Islet of Langerhans (tissue), 1 donor: ENCODE results near the gene GH1.
"Not testable (repeated sequence)": the region's sequence is repeated elsewhere in the genome, so short reads cannot be mapped to it uniquely, and the experiment has no call there.

Source experiments
- FAIRE-seq: peaks from one replicate; lab custom pipeline; 2011; peaks lifted over from hg19 to GRCh38; lab: Jason Lieb, UNC

The GH1 gene

GRCh38 chr17:63918789-63919305, at the start of gene GH1:
TSS of gene GH1 (minus strand) at chr17:63918839. CDS start at chr17:63918776, 63 bp downstream.
- not testable (repeated sequence) for FAIRE-seq

- FAIRE-seq, result no peak
Observed at GRCh38 chr17:63967953-63968352, 49.3 kb upstream of the GH1 start.

GRCh38 chr17:63966646-63967264, 48.1 kb upstream of the GH1 start:
- no peak for FAIRE-seq

- no peak for FAIRE-seq
Observed at GRCh38 chr17:63963123-63963522, 44.5 kb upstream of the GH1 start.

- no peak for FAIRE-seq
Observed at GRCh38 chr17:63962298-63962744, 43.7 kb upstream of the GH1 start.

- FAIRE-seq, result no peak
Observed at GRCh38 chr17:63961355-63962212, 42.9 kb upstream of the GH1 start.

GRCh38 chr17:63960430-63960829, 41.8 kb upstream of the GH1 start:
- FAIRE-seq, result no peak

- no peak for FAIRE-seq
Observed at GRCh38 chr17:63960006-63960405, 41.4 kb upstream of the GH1 start.

GRCh38 chr17:63956296-63956920, 37.8 kb upstream of the GH1 start:
- FAIRE-seq, result no peak

- no peak for FAIRE-seq
Observed at GRCh38 chr17:63955791-63956190, 37.2 kb upstream of the GH1 start.

GRCh38 chr17:63955232-63955631, 36.6 kb upstream of the GH1 start:
- no peak for FAIRE-seq

- FAIRE-seq, result no peak
Observed at GRCh38 chr17:63954402-63955063, 35.9 kb upstream of the GH1 start.

GRCh38 chr17:63950940-63951907, 32.6 kb upstream of the GH1 start:
- no peak for FAIRE-seq

GRCh38 chr17:63949576-63950250, 31.1 kb upstream of the GH1 start:
- FAIRE-seq, result no peak

GRCh38 chr17:63948521-63948920, 29.9 kb upstream of the GH1 start:
- FAIRE-seq, result no peak

GRCh38 chr17:63947711-63948330, 29.2 kb upstream of the GH1 start:
- no peak for FAIRE-seq

GRCh38 chr17:63946440-63947363, 28.1 kb upstream of the GH1 start:
- no peak for FAIRE-seq

- FAIRE-seq, result no peak
Observed at GRCh38 chr17:63945784-63946439, 27.3 kb upstream of the GH1 start.
